ENCODE data around the gene ABT1. TPM values are rescaled to one million over a fixed set of nuclear protein-coding genes. Genes with fewer than 3 reads are reported as not detected.

ABT1 gene
- total and polyA plus RNA-seq, 2 donors (not counting 1 experiment from before 2014, with no cell fraction given) = 17.6 to 29.8 TPM

GRCh38 chr6:26627843-26628242 lies 31.1 kb downstream of the ABT1 start:
- H3K27ac Mint-ChIP-seq = no peak overlapping the region
- TF ChIP-seq, protein P1, sequence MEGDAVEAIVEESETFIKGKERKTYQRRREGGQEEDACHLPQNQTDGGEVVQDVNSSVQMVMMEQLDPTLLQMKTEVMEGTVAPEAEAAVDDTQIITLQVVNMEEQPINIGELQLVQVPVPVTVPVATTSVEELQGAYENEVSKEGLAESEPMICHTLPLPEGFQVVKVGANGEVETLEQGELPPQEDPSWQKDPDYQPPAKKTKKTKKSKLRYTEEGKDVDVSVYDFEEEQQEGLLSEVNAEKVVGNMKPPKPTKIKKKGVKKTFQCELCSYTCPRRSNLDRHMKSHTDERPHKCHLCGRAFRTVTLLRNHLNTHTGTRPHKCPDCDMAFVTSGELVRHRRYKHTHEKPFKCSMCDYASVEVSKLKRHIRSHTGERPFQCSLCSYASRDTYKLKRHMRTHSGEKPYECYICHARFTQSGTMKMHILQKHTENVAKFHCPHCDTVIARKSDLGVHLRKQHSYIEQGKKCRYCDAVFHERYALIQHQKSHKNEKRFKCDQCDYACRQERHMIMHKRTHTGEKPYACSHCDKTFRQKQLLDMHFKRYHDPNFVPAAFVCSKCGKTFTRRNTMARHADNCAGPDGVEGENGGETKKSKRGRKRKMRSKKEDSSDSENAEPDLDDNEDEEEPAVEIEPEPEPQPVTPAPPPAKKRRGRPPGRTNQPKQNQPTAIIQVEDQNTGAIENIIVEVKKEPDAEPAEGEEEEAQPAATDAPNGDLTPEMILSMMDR (IDR thresholded peaks at IDR 0.05) = no peak
- TF ChIP-seq EZH2 (IDR thresholded peaks at IDR 0.05; ENCODE audit: borderline replicate concordance, insufficient read depth, low read depth, low read length, poor library complexity, severe bottlenecking) = no peak
- H3K4me1 Mint-ChIP-seq = no peaks in the 10 kb centered on the region
- no peaks in the 10 kb centered on the region for H3K27me3 Mint-ChIP-seq
- ATAC-seq (ENCODE audit: low read depth) (no peak), DNase-seq (no peak)
- H3K4me2 ChIP-seq (replicated peaks; ENCODE audit: low read depth, low read length, poor library complexity, severe bottlenecking) = no peak overlapping the region
- H3K9me3 ChIP-seq (ENCODE audit: control extremely low read depth in 1 of 3, control insufficient read depth in 2 of 3, insufficient read depth in 1 of 3, low read length in 2 of 3) = peaks cover 0 to 14% (median 5%) of the 10 kb centered on the region in 3 donors
- no peaks in the 10 kb centered on the region for H4K20me1 ChIP-seq (ENCODE audit: control insufficient read depth, insufficient read depth, low read length, poor library complexity, severe bottlenecking)
- POLR2A ChIA-PET = no interaction called here
- peaks cover 4% of the 10 kb centered on the region for H3K9me3 Mint-ChIP-seq (ENCODE audit: insufficient read depth)
- 89% methylated on average over 4 of the region's 7 CpGs for WGBS (ENCODE audit: insufficient coverage)
- CTCF ChIA-PET = no interaction called here
- no peak overlapping the region for H3K4me3 ChIP-seq (ENCODE audit: control extremely low read depth in 1 of 5, extremely low read depth in 1 of 5, insufficient read depth in 1 of 5, low read depth in 2 of 5, low read length in 4 of 5)
- no peak overlapping the region for H3K4me3 Mint-ChIP-seq
- intact Hi-C loops (cut with micrococcal nuclease) = no loop called here
- H3K27ac ChIP-seq (ENCODE audit: low read length in 2 of 2) = no peak overlapping the region
- no peaks in the 10 kb centered on the region for H3K79me2 ChIP-seq (ENCODE audit: control insufficient read depth, insufficient read depth, low read length)
- no peak overlapping the region for H2AFZ ChIP-seq (ENCODE audit: insufficient read depth, low read depth, low read length, poor library complexity, severe bottlenecking)
- H3K27me3 ChIP-seq (replicated peaks in 1 of 4; ENCODE audit: control extremely low read depth in 1 of 4, control insufficient read depth in 3 of 4, insufficient read depth in 4 of 4, low read length in 3 of 4) = no peaks in the 10 kb centered on the region
- H3K9ac ChIP-seq (ENCODE audit: low read length) = no peak overlapping the region
- H3K36me3 ChIP-seq (replicated peaks in 1 of 2; ENCODE audit: control extremely low read depth in 1 of 2, control insufficient read depth in 1 of 2, extremely low read depth in 1 of 2, insufficient read depth in 2 of 2, low read length in 1 of 2) = no peaks in the 10 kb centered on the region
- no peaks in the 10 kb centered on the region for H3K4me1 ChIP-seq (ENCODE audit: control insufficient read depth in 2 of 2, insufficient read depth in 2 of 2, low read length in 2 of 2)

GRCh38 chr6:26629359-26629758 lies 32.6 kb downstream of the ABT1 start:
- Histone ChIP-seq H3K4me2 (replicated peaks; ENCODE audit: low read depth, low read length, poor library complexity, severe bottlenecking) (no peak overlapping the region), H4K20me1 (ENCODE audit: control insufficient read depth, insufficient read depth, low read length, poor library complexity, severe bottlenecking) (no peaks in the 10 kb centered on the region), H3K4me1 (ENCODE audit: control insufficient read depth in 2 of 2, insufficient read depth in 2 of 2, low read length in 2 of 2) (no peaks in the 10 kb centered on the region), H2AFZ (ENCODE audit: insufficient read depth, low read depth, low read length, poor library complexity, severe bottlenecking) (no peak overlapping the region), H3K36me3 (replicated peaks in 1 of 2; ENCODE audit: control extremely low read depth in 1 of 2, control insufficient read depth in 1 of 2, extremely low read depth in 1 of 2, insufficient read depth in 2 of 2, low read length in 1 of 2) (peaks cover 2 to 3% of the 10 kb centered on the region in 2 experiments), H3K27me3 (replicated peaks in 1 of 4; ENCODE audit: control extremely low read depth in 1 of 4, control insufficient read depth in 3 of 4, insufficient read depth in 4 of 4, low read length in 3 of 4) (no peaks in the 10 kb centered on the region), H3K27ac (ENCODE audit: low read length in 2 of 2) (no peak overlapping the region), H3K79me2 (ENCODE audit: control insufficient read depth, insufficient read depth, low read length) (no peaks in the 10 kb centered on the region), H3K9me3 (ENCODE audit: control extremely low read depth in 1 of 3, control insufficient read depth in 2 of 3, insufficient read depth in 1 of 3, low read length in 2 of 3) (peaks cover 0 to 11% (median 4%) of the 10 kb centered on the region in 3 donors), H3K4me3 (ENCODE audit: control extremely low read depth in 1 of 5, extremely low read depth in 1 of 5, insufficient read depth in 1 of 5, low read depth in 2 of 5, low read length in 4 of 5) (no peak overlapping the region), H3K9ac (ENCODE audit: low read length) (no peak overlapping the region)
- H3K4me3 Mint-ChIP-seq = no peak overlapping the region
- intact Hi-C loops (cut with micrococcal nuclease) = no loop called here
- ATAC-seq (ENCODE audit: low read depth) (no peak), DNase-seq (no peak)
- TF ChIP-seq EZH2 (IDR thresholded peaks at IDR 0.05; ENCODE audit: borderline replicate concordance, insufficient read depth, low read depth, low read length, poor library complexity, severe bottlenecking) = no peak
- TF ChIP-seq, protein P1 (IDR thresholded peaks at IDR 0.05) = no peak
- no peak overlapping the region for H3K27ac Mint-ChIP-seq
- peaks cover 4% of the 10 kb centered on the region for H3K9me3 Mint-ChIP-seq (ENCODE audit: insufficient read depth)
- WGBS (ENCODE audit: insufficient coverage) = no CpG with 5 or more reads among the region's 1 CpG
- no peaks in the 10 kb centered on the region for H3K4me1 Mint-ChIP-seq
- H3K27me3 Mint-ChIP-seq = no peaks in the 10 kb centered on the region
- ChIA-PET POLR2A (no interaction called here), CTCF (no interaction called here)

Measured in B cell (primary cell).